Activated CD8-positive, alpha-beta memory T cell treated with anti-CD3 and anti-CD28 coated beads for 1 hour (primary cell): ENCODE data around the gene ITGA3.
"Not testable (repeated sequence)": the region's sequence is repeated elsewhere in the genome, so short reads cannot be mapped to it uniquely, and the experiment has no call there.

Experiments used
- DNase-seq, 2 donors: peaks; one replicate each; pipeline ENCODE4 v3.0.0-alpha.2; 2020; ENCODE audit warnings: low read depth in 1 of 2; ENCODE audit errors: extremely low read depth in 1 of 2

ITGA3 gene

DNA sequence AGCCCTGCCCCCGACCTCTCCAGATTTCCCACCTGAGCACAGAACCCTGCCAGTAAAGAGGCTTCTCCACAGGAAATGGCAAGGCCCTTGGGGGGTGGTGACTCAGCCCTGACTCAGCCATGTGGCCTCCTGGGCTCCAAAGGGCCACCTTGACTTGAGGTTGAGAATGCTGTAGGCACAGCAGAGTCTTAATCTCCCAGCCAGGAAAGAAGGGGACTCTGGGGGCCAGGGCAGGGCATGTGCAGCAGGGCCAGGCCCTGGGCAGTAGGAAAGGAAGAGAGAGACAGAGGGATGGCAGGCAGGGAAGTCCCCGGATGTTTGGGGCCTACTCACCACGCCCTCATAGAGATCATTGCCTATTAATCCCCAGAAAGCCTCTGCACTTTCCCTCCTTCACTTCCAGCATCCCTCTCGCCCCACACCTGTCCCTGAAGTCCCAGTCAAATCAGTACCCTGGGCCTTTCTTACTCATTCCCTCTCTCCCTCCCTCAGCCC is 4.8 kb upstream of the ITGA3 start:
- DNase-seq = no peak

- DNase-seq = no peak
Measured at GRCh38 chr17:50051606-50052005, 4.3 kb upstream of the ITGA3 start.

GRCh38 chr17:50052241-50052796 is 3.6 kb upstream of the ITGA3 start:
- DNase-seq = no peak

- no peak for DNase-seq
Measured at GRCh38 chr17:50052822-50053653, 2.9 kb upstream of the ITGA3 start.

- no peak for DNase-seq
Measured at GRCh38 chr17:50053654-50053960, 2.3 kb upstream of the ITGA3 start.

DNA sequence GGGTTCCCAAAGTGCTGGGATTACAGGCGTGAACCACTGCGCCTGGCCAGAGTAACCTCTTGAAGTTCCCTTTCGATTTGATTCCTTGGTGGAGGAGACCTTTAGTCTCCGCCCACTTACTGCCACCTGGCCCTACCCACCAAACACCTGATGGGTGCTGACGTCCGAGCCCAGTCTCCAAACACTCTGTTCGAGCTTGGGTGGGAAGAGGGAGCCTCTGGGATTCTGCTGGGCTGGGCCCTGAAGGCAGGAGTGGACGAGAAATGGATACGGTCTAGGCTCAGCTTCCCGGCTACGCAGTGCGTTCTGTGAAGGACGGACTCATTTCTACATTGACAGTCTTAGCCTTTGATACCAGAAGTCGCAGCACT is 870 bp upstream of the ITGA3 start:
- DNase-seq = no peak

DNA sequence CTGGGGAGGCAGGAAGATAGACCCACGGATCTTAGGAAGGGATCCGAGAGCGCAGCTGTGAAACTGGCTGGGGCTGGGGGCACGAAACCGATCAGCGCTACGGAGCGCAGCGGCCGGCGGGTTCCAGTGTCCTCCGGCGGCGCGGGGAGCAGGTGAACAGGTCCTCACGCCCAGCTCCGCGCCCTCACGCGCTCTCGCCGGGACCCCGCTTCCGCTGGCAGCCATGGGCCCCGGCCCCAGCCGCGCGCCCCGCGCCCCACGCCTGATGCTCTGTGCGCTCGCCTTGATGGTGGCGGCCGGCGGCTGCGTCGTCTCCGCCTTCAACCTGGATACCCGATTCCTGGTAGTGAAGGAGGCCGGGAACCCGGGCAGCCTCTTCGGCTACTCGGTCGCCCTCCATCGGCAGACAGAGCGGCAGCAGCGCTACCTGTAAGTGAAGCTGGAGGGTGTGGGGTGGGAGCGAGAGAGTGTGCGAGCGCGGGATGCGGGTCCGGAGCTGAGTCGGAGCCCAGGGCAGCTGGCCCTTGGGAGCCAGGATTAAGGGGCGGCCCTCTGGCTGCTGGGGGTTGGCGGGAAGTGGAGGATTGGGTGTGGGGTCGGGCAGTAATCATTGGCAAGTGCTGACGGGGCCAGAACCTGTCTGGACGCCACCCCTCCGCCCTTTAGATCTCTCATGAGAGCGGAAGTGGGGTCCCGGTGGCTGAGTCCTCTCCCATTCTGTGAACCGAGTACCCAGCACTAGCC is 479 bp downstream of the ITGA3 start:
- peak in 1 of 2 donors; percentile 47 for DNase-seq

- DNase-seq = no peak
Measured at GRCh38 chr17:50056961-50057330, 1.0 kb downstream of the ITGA3 start.

- no peak for DNase-seq
Measured at GRCh38 chr17:50057521-50057991, 1.6 kb downstream of the ITGA3 start.

- DNase-seq = no peak
Measured at GRCh38 chr17:50058296-50058953, 2.5 kb downstream of the ITGA3 start.

- DNase-seq = no peak
Measured at GRCh38 chr17:50059256-50059655, 3.3 kb downstream of the ITGA3 start.

GRCh38 chr17:50059759-50060273 is 3.9 kb downstream of the ITGA3 start:
- no peak for DNase-seq

- no peak for DNase-seq
Measured at GRCh38 chr17:50060951-50061712, 5.2 kb downstream of the ITGA3 start.

- not testable (repeated sequence) for DNase-seq
Measured at GRCh38 chr17:50061713-50062045, 5.8 kb downstream of the ITGA3 start.

GRCh38 chr17:50062293-50063243 is 6.7 kb downstream of the ITGA3 start:
- no peak for DNase-seq

GRCh38 chr17:50063561-50064252 is 7.8 kb downstream of the ITGA3 start:
- no peak for DNase-seq

DNA sequence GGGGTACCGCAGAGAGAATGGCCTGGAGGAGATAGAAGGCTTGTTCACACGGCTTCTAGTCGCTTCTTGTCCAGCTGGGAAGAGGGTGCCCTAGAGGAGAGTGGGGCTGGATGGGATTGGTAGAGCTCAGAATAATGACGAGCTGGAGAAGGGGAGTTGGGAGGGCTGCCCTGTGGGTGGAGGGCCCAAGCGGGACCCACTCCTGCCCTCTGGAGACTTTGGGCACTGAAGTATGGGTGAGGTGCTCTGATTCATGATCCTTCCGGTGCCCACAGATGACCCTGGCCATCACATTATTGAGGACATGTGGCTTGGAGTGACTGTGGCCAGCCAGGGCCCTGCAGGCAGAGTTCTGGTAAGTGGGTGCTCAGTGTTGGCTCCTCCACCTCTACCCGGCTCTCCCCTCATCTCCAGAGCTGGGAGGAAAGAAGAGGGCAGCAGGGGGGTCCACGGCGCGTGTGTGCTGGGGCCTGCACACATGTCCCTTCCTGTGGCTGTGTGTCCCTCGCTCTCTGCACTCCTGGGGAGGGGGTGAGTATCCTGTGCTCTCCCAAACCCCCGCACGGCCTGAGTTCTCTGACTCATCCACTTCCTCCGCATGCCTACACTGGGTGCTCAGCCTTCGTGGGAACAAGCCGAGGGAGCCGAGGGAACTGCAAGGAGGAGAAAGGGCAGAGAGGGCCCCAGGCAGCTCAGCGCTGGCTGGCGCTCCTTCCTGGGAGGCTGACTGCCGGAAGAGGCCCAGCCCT is 8.5 kb downstream of the ITGA3 start:
- DNase-seq = no peak

GRCh38 chr17:50065056-50065455 is 9.1 kb downstream of the ITGA3 start:
- DNase-seq = no peak
